H9 (cell line): ENCODE results near the gene NR1I2. TPM values are rescaled to one million over a fixed set of nuclear protein-coding genes. Genes with fewer than 3 reads are reported as not detected.

Experiments used
- DNase-seq: peaks from one replicate; pipeline ENCODE4 v3.0.0-alpha.2; 2017
- H2AFZ ChIP-seq: one replicate; pipeline ENCODE4 v1.6.1; 2013; ENCODE audit warnings: mild to moderate bottlenecking, low read length, control low read depth, moderate library complexity
- H2AK5ac ChIP-seq: 2 replicates; pipeline ENCODE4 v1.6.1; 2013; ENCODE audit warnings: low read length, control low read depth, mixed read lengths; ENCODE audit not compliant: insufficient read length
- H2BK120ac ChIP-seq: one replicate; pipeline ENCODE4 v1.6.1; 2013; ENCODE audit warnings: low read depth, mild to moderate bottlenecking, low read length, control low read depth, inconsistent platforms; ENCODE audit not compliant: poor library complexity, severe bottlenecking
- H2BK12ac ChIP-seq: 2 replicates; pipeline ENCODE4 v1.6.1; 2013; ENCODE audit warnings: low read length, control low read depth, mixed read lengths, low read depth; ENCODE audit not compliant: insufficient read length
- H2BK15ac ChIP-seq: 2 replicates; pipeline ENCODE4 v1.6.1; 2013; ENCODE audit warnings: low read depth, low read length, control low read depth
- H2BK20ac ChIP-seq: one replicate; pipeline ENCODE4 v1.6.1; 2013; ENCODE audit warnings: low read depth, mild to moderate bottlenecking, low read length, control low read depth, inconsistent platforms; ENCODE audit not compliant: poor library complexity, severe bottlenecking
- H2BK5ac ChIP-seq: 2 replicates; pipeline ENCODE4 v1.6.1; 2013; ENCODE audit warnings: low read length, control low read depth, mixed read lengths; ENCODE audit not compliant: insufficient read length
- H3K14ac ChIP-seq: 2 replicates; pipeline ENCODE4 v1.6.1; 2013; ENCODE audit warnings: low read length, control low read depth; ENCODE audit not compliant: insufficient read depth
- H3K18ac ChIP-seq: 2 replicates; pipeline ENCODE4 v1.6.1; 2013; ENCODE audit warnings: low read depth, mild to moderate bottlenecking, mixed read lengths, low read length, control low read depth; ENCODE audit not compliant: insufficient read length
- H3K23ac ChIP-seq: 2 replicates; pipeline ENCODE4 v1.6.1; 2013; ENCODE audit warnings: low read length, control low read depth, mixed read lengths, low read depth; ENCODE audit not compliant: insufficient read length
- H3K23me2 ChIP-seq: 2 replicates; pipeline ENCODE4 v1.6.1; 2013; ENCODE audit warnings: low read depth, mild to moderate bottlenecking, mixed read lengths, low read length, control low read depth; ENCODE audit not compliant: insufficient read length, poor library complexity, severe bottlenecking
- H3K27ac ChIP-seq: 2 replicates; pipeline ENCODE4 v1.5.1; 2013; ENCODE audit warnings: low read length, control low read depth, mixed read lengths, low read depth; ENCODE audit not compliant: insufficient read length
- H3K27me3 ChIP-seq: 2 replicates; pipeline ENCODE4 v1.6.1; 2013; ENCODE audit warnings: low read length, control low read depth, inconsistent platforms; ENCODE audit not compliant: insufficient read depth
- H3K4ac ChIP-seq: 2 replicates; pipeline ENCODE4 v1.6.1; 2013; ENCODE audit warnings: low read depth, mild to moderate bottlenecking, control low read depth, inconsistent platforms, low read length, moderate library complexity
- H3K4me1 ChIP-seq: 2 replicates; pipeline ENCODE4 v1.6.1; 2013; ENCODE audit warnings: low read length, control low read depth, inconsistent platforms; ENCODE audit not compliant: insufficient read depth
- H3K4me2 ChIP-seq: 2 replicates; pipeline ENCODE4 v1.6.1; 2013; ENCODE audit warnings: low read length, control low read depth, mixed read lengths; ENCODE audit not compliant: insufficient read length, insufficient read depth
- H3K56ac ChIP-seq: 2 replicates; pipeline ENCODE4 v1.6.1; 2013; ENCODE audit warnings: low read depth, mild to moderate bottlenecking, mixed read lengths, low read length, control low read depth; ENCODE audit not compliant: insufficient read length
- H3K79me1 ChIP-seq: 2 replicates; pipeline ENCODE4 v1.6.1; 2013; ENCODE audit warnings: low read depth, mild to moderate bottlenecking, moderate library complexity, low read length, control low read depth, inconsistent platforms; ENCODE audit not compliant: insufficient read depth, poor library complexity, severe bottlenecking
- H3K79me2 ChIP-seq: 2 replicates; pipeline ENCODE4 v1.6.1; 2013; ENCODE audit warnings: low read length, control low read depth, inconsistent platforms; ENCODE audit not compliant: insufficient read depth
- H3K9ac ChIP-seq: 2 replicates; pipeline ENCODE4 v1.6.1; 2013; ENCODE audit warnings: low read length, control low read depth, mixed read lengths; ENCODE audit not compliant: insufficient read length; ENCODE audit errors: extremely low read depth
- H3K9me3 ChIP-seq: one replicate; pipeline ENCODE4 v1.6.1; 2013; ENCODE audit warnings: low read depth, low read length, inconsistent platforms; ENCODE audit not compliant: control insufficient read depth
- H3T11ph ChIP-seq: one replicate; pipeline ENCODE4 v1.6.1; 2013; ENCODE audit warnings: mild to moderate bottlenecking, low read length, control low read depth, inconsistent platforms
- H4K20me1 ChIP-seq: one replicate; pipeline ENCODE4 v1.6.1; 2013; ENCODE audit not compliant: control insufficient read depth, insufficient read length, insufficient read depth
- H4K5ac ChIP-seq: 2 replicates; pipeline ENCODE4 v1.6.1; 2013; ENCODE audit warnings: low read depth, mild to moderate bottlenecking, mixed read lengths, low read length, control low read depth; ENCODE audit not compliant: insufficient read length
- H4K8ac ChIP-seq: replicated peaks from 2 replicates; pipeline ENCODE4 v1.6.1; 2013; ENCODE audit warnings: low read length, control low read depth, mixed read lengths, low read depth; ENCODE audit not compliant: insufficient read length
- H4K91ac ChIP-seq: 2 replicates; pipeline ENCODE4 v1.6.1; 2013; ENCODE audit warnings: low read depth, mild to moderate bottlenecking, moderate library complexity, mixed read lengths, low read length, control low read depth; ENCODE audit not compliant: insufficient read length
- H3K27ac Mint-ChIP-seq, 3 experiments: 2 replicates in 2 of 3; 3 replicates in 1 of 3; pipeline ENCODE4 v1.8.0; 2020 to 2021; ENCODE audit warnings: mixed read lengths in 3 of 3, mild to moderate bottlenecking in 1 of 3, moderate library complexity in 1 of 3
- H3K27me3 Mint-ChIP-seq: 2 replicates; pipeline ENCODE4 v1.8.0; 2021; ENCODE audit warnings: low read depth, mild to moderate bottlenecking, moderate library complexity, mixed read lengths
- H3K36me3 Mint-ChIP-seq, 3 experiments: 2 replicates in 2 of 3; 3 replicates in 1 of 3; pipeline ENCODE4 v1.8.0; 2020 to 2021; ENCODE audit warnings: low read depth in 3 of 3, mixed read lengths in 3 of 3; ENCODE audit not compliant: insufficient read depth in 1 of 3
- H3K4me1 Mint-ChIP-seq, 2 experiments: 2 replicates each; pipeline ENCODE4 v1.8.0; 2020; ENCODE audit warnings: mixed read lengths in 2 of 2
- H3K4me3 Mint-ChIP-seq, 2 experiments: 2 replicates in 1 of 2; 3 replicates in 1 of 2; pipeline ENCODE4 v1.8.0; 2020 to 2021; ENCODE audit warnings: mild to moderate bottlenecking in 2 of 2, mixed read lengths in 2 of 2, moderate library complexity in 1 of 2
- H3K9me3 Mint-ChIP-seq, 2 experiments: 2 replicates in 1 of 2; 3 replicates in 1 of 2; pipeline ENCODE4 v1.8.0; 2020; ENCODE audit warnings: mild to moderate bottlenecking in 2 of 2, mixed read lengths in 2 of 2, moderate library complexity in 1 of 2
- WGBS: extraction: QIAGEN DNeasy Blood & Tissue Kit; methylation state at CpG from one replicate; pipeline ENCODE4 v1.1.7; 2013; ENCODE audit warnings: missing lambda C conversion rate, low lambda C conversion rate, mixed read lengths; ENCODE audit not compliant: insufficient read length; ENCODE audit errors: extremely low coverage; 5-methylcytosine and 5-hydroxymethylcytosine counted together
- total RNA-seq: library from RNA; stranded (reverse); gene quantifications from 2 replicates; pipeline ENCODE4 v1.2.1, GENCODE V29; 2021
- TF ChIP-seq, protein P1 (sequence below): fragments of 200-600 bp; sonication (generic); conservative IDR thresholded peaks from 3 replicates; pipeline ENCODE4 v1.8.0; 2021; ENCODE audit warnings: antibody characterized with exemption, mild to moderate bottlenecking

NR1I2 gene
- total RNA-seq, 1 experiment from 2014 or later: not detected

DNA sequence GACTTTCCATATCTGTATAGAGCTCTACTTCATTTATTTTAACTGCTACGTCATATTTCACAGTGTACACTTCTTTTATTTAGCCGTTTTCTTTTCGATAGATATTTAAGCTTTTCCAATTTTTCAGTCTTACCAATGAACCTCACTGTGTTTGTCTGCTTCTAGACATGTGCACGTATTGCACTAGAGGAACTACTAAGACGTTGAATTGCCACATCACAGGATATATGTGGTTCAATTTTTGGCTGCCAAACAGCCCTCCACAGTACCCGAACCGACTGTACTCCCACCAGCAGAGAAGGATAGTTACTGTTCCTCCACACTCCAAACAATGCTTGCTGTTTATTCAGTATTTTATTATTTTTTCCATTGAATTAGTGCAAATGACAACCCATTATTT lies 2.0 kb downstream of the NR1I2 start:
- Mint-ChIP-seq H3K27me3 (no peaks in the 10 kb centered on the region), H3K36me3 (no peaks in the 10 kb centered on the region), H3K4me3 (no peak overlapping the region), H3K4me1 (peaks cover 0 to 4% of the 10 kb centered on the region in 2 experiments; a peak in 2 of 4 replicates), H3K27ac (no peak overlapping the region), H3K9me3 (no peaks in the 10 kb centered on the region)
- TF ChIP-seq, protein P1, sequence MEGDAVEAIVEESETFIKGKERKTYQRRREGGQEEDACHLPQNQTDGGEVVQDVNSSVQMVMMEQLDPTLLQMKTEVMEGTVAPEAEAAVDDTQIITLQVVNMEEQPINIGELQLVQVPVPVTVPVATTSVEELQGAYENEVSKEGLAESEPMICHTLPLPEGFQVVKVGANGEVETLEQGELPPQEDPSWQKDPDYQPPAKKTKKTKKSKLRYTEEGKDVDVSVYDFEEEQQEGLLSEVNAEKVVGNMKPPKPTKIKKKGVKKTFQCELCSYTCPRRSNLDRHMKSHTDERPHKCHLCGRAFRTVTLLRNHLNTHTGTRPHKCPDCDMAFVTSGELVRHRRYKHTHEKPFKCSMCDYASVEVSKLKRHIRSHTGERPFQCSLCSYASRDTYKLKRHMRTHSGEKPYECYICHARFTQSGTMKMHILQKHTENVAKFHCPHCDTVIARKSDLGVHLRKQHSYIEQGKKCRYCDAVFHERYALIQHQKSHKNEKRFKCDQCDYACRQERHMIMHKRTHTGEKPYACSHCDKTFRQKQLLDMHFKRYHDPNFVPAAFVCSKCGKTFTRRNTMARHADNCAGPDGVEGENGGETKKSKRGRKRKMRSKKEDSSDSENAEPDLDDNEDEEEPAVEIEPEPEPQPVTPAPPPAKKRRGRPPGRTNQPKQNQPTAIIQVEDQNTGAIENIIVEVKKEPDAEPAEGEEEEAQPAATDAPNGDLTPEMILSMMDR: no peak
- Histone ChIP-seq H3K4me2 (no peak overlapping the region), H2AFZ (no peak overlapping the region), H2BK20ac (no peak overlapping the region), H3K9me3 (no peaks in the 10 kb centered on the region), H3T11ph (no peak overlapping the region), H3K18ac (no peak overlapping the region), H4K91ac (no peak overlapping the region), H4K20me1 (no peaks in the 10 kb centered on the region), H4K8ac (no peak overlapping the region), H3K27me3 (no peaks in the 10 kb centered on the region), H3K23me2 (no peaks in the 10 kb centered on the region), H3K79me2 (no peaks in the 10 kb centered on the region), H3K56ac (no peak overlapping the region), H3K23ac (no peak overlapping the region), H4K5ac (no peak overlapping the region), H2BK12ac (no peak overlapping the region), H3K14ac (no peak overlapping the region), H2BK15ac (no peak overlapping the region), H3K4ac (no peak overlapping the region), H2BK5ac (no peak overlapping the region), H2BK120ac (no peak overlapping the region), H3K79me1 (no peaks in the 10 kb centered on the region), H3K27ac (no peak overlapping the region), H3K9ac (no peak overlapping the region), H3K4me1 (no peaks in the 10 kb centered on the region), H2AK5ac (no peak overlapping the region)
- WGBS: no CpG with 5 or more reads among the region's 7 CpGs
- DNase-seq: no peak
